ENCODE measurements around the gene C10orf62. TPM values are rescaled to one million over a fixed set of nuclear protein-coding genes. Genes with fewer than 3 reads are reported as not detected.
A peak's percentile ranks its signal among the peaks of the same experiment; 100 is the strongest.

The C10orf62 gene
- total RNA-seq, 4 donors from 2014 or later: 0.46 TPM; not detected in 3

DNA sequence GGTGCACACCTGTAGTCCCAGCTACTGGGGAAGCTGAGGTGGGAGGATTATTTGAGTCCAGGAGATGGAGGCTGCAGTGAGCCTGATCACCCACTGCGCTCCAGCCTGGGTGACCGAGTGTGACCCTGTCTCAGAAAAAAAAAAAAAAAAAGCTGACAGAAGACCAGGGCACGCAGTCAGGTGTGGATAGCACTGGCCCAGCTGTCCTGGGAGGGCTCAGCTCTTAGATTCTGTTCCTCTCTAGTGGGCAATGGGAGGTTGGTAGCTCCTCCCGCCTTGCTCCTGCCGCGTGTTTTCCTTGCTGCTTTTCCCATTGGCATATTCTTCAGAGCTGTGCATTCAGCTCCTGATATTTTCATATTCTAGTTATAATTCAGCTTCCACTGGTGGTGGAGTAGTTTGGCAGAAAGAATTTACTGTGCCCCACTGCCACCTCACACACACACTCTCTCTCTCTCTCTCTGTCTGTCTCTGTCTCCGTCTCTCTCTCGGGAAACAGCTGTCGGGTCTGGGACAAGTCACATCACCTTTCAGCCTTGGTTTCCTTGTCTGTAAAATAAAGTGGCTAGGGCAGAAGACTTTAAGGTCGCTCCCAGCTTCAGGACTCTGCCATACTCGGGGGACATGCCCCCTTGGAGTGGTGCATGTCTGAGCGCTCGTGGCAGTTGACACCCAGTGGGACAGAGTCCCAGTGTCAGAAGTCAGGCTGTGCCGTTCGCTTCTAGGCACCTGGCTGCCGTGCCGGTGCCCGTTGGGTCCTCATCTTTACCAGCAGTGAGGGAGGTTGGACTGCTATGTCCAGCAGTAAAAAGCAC lies 42.9 kb upstream of the C10orf62 start:
- Histone ChIP-seq H3K27ac (replicated peaks in 1 of 4) (no peak overlapping the region), H3K4me3 (no peak overlapping the region), H3K27me3 (no peaks in the 10 kb centered on the region), H3K36me3 (no peaks in the 10 kb centered on the region), H3K9me3 (no peaks in the 10 kb centered on the region), H3K4me1 (peaks cover 48 to 59% (median 53%) of the 10 kb centered on the region in 4 donors)
- no peak for DNase-seq (ENCODE audit: extremely low spot score)
- intact Hi-C loops (cut with DNase I): no loop called here
- TF ChIP-seq EP300 (IDR thresholded peaks at IDR 0.05) (no peak), CTCF (IDR thresholded peaks at IDR 0.05) (no peak), POLR2A (IDR thresholded peaks at IDR 0.05; ENCODE audit: low read depth) (no peak), POLR2AphosphoS5 (IDR thresholded peaks at IDR 0.05) (no peak)
- WGBS: 82% methylated on average over 18 of the region's 18 CpGs

- H3K27me3 ChIP-seq: no peaks in the 10 kb centered on the region
- DNase-seq (ENCODE audit: extremely low spot score): no peak
- no peaks in the 10 kb centered on the region for H3K36me3 ChIP-seq
- intact Hi-C loops (cut with DNase I): no loop called here
- peaks cover 42 to 53% (median 48%) of the 10 kb centered on the region in 4 donors for H3K4me1 ChIP-seq
- no peak overlapping the region for H3K27ac ChIP-seq (replicated peaks in 1 of 4)
- WGBS: 76% methylated on average over 4 of the region's 4 CpGs
- H3K4me3 ChIP-seq: no peak overlapping the region
- TF ChIP-seq POLR2A (IDR thresholded peaks at IDR 0.05; ENCODE audit: low read depth) (no peak), POLR2AphosphoS5 (IDR thresholded peaks at IDR 0.05) (no peak), EP300 (IDR thresholded peaks at IDR 0.05) (no peak), CTCF (IDR thresholded peaks at IDR 0.05) (no peak)
- no peaks in the 10 kb centered on the region for H3K9me3 ChIP-seq
These were observed 42.3 kb upstream of the C10orf62 start for GRCh38 chr10:97547271-97547600.

DNA sequence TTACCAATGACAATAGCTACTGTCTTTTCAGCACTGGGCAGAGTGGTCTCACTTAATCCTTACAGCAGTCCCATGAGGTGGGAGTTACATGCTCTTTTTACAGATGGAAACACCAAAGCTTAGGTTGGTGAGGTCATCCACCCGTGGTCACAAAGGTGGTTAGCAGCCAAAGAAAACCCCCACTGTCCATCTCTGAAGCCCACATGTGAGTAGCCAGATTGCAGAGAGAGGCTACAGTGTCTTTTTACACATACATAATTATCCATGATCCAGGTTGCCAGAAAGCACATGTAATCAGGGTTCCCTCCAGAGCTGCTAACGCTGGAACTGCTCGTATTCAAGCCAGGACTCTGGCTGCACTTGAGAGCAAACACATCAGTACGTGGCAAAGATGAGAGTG lies 41.6 kb upstream of the C10orf62 start:
- Histone ChIP-seq H3K9me3 (no peaks in the 10 kb centered on the region), H3K27me3 (no peaks in the 10 kb centered on the region), H3K36me3 (no peaks in the 10 kb centered on the region), H3K4me1 (peaks cover 35 to 47% (median 42%) of the 10 kb centered on the region in 4 donors), H3K4me3 (no peak overlapping the region), H3K27ac (replicated peaks in 1 of 4) (no peak overlapping the region)
- intact Hi-C loops (cut with DNase I): no loop called here
- no peak for DNase-seq (ENCODE audit: extremely low spot score)
- TF ChIP-seq POLR2A (IDR thresholded peaks at IDR 0.05; ENCODE audit: low read depth) (no peak), CTCF (IDR thresholded peaks at IDR 0.05) (no peak), EP300 (IDR thresholded peaks at IDR 0.05) (no peak), POLR2AphosphoS5 (IDR thresholded peaks at IDR 0.05) (no peak)
- WGBS: 62% methylated on average over 4 of the region's 4 CpGs

- Histone ChIP-seq H3K27me3 (no peaks in the 10 kb centered on the region), H3K4me1 (peaks cover 35 to 46% (median 42%) of the 10 kb centered on the region in 4 donors), H3K36me3 (no peaks in the 10 kb centered on the region), H3K9me3 (no peaks in the 10 kb centered on the region), H3K27ac (replicated peaks in 1 of 4) (peak overlapping the region in 3 of 4 donors; percentile 41 to 55 (median 47)), H3K4me3 (no peak overlapping the region)
- DNase-seq (ENCODE audit: extremely low spot score): no peak
- intact Hi-C loops (cut with DNase I): no loop called here
- WGBS: 79% methylated on average over 13 of the region's 13 CpGs
- TF ChIP-seq EP300 (IDR thresholded peaks at IDR 0.05) (no peak), POLR2AphosphoS5 (IDR thresholded peaks at IDR 0.05) (no peak), POLR2A (IDR thresholded peaks at IDR 0.05; ENCODE audit: low read depth) (no peak), CTCF (IDR thresholded peaks at IDR 0.05) (no peak)
These were observed 40.6 kb upstream of the C10orf62 start for GRCh38 chr10:97548828-97549455.
